NCI-H146 (cell line): Measurements from ENCODE around the gene NR2F6.
A peak's percentile ranks its signal among the peaks of the same experiment; 100 is the strongest.

Experiments used
- DNase-seq: peaks from one replicate; lab custom pipeline; 2025; lab: John Stamatoyannopoulos, UW

NR2F6 gene

GRCh38 chr19:17263712-17264640 is 18.3 kb upstream of the NR2F6 start:
- no peak for DNase-seq

- no peak for DNase-seq
These were observed 16.8 kb upstream of the NR2F6 start for GRCh38 chr19:17262557-17262956.

GRCh38 chr19:17260842-17261325 is 15.2 kb upstream of the NR2F6 start:
- DNase-seq = peak; percentile 93

- no peak for DNase-seq
These were observed 14.2 kb upstream of the NR2F6 start for GRCh38 chr19:17259934-17260333.

- DNase-seq = no peak
These were observed 13.5 kb upstream of the NR2F6 start for GRCh38 chr19:17259118-17259780.

- no peak for DNase-seq
These were observed 10.4 kb upstream of the NR2F6 start for GRCh38 chr19:17256130-17256529.

GRCh38 chr19:17255150-17255621 is 9.5 kb upstream of the NR2F6 start:
- DNase-seq = peak; percentile 80

- DNase-seq = no peak
These were observed 8.9 kb upstream of the NR2F6 start for GRCh38 chr19:17254636-17255035.

- no peak for DNase-seq
These were observed 4.3 kb upstream of the NR2F6 start for GRCh38 chr19:17249887-17250548.

- DNase-seq = peak; percentile 89
These were observed 2.5 kb upstream of the NR2F6 start for GRCh38 chr19:17248011-17248776.

- DNase-seq = peak; percentile 91
These were observed 1.1 kb upstream of the NR2F6 start for GRCh38 chr19:17246681-17247425.

- peak; percentile 26 for DNase-seq
These were observed 843 bp downstream of the NR2F6 start for GRCh38 chr19:17244618-17245534.

- peak; percentile 21 for DNase-seq
These were observed 1.7 kb downstream of the NR2F6 start for GRCh38 chr19:17243830-17244617.

- DNase-seq = no peak
These were observed 2.4 kb downstream of the NR2F6 start for GRCh38 chr19:17243211-17243829.

- no peak for DNase-seq
These were observed 3.1 kb downstream of the NR2F6 start for GRCh38 chr19:17242431-17243208.

- DNase-seq = no peak
These were observed 4.8 kb downstream of the NR2F6 start for GRCh38 chr19:17240826-17241399.

- DNase-seq = no peak
These were observed 5.5 kb downstream of the NR2F6 start for GRCh38 chr19:17240062-17240752.
